OCI-LY3 (cell line): ENCODE measurements around the gene PIK3IP1.

ENCODE experiments used
- CTCF ChIP-seq: fragments of 200-600, 300-600 bp; sonication (generic); IDR thresholded peaks from 2 replicates; pipeline ENCODE4 v1.5.1; 2014; ENCODE audit warnings: antibody characterized with exemption, low read length, low read depth
- EZH2phosphoT487 ChIP-seq: fragments of 200-600 bp; shearing (Covaris generic); IDR thresholded peaks from 2 replicates; pipeline ENCODE4 v1.6.1; 2018; ENCODE audit warnings: antibody characterized with exemption, mixed run types, low read depth

- TF ChIP-seq CTCF, result no peak
- TF ChIP-seq EZH2phosphoT487, result no peak
Measured at GRCh38 chr22:31337178-31337577, 44.9 kb upstream of the PIK3IP1 start.
